HepG2 (cell line): Measurements from ENCODE around the gene NKX6-1.

Experiments used
- TF ChIP-seq, protein P1 (sequence below): sonication (generic); formaldehyde crosslinking; IDR thresholded peaks from 2 replicates; pipeline ENCODE4 v1.4.0; 2020; ENCODE audit warnings: missing genetic modification reagents
- TF ChIP-seq, protein P2 (sequence below): sonication (generic); formaldehyde crosslinking; IDR thresholded peaks from 2 replicates; pipeline ENCODE4 v1.5.0; 2020; ENCODE audit warnings: mild to moderate bottlenecking, missing genetic modification reagents, moderate library complexity

- TF ChIP-seq, protein P1, sequence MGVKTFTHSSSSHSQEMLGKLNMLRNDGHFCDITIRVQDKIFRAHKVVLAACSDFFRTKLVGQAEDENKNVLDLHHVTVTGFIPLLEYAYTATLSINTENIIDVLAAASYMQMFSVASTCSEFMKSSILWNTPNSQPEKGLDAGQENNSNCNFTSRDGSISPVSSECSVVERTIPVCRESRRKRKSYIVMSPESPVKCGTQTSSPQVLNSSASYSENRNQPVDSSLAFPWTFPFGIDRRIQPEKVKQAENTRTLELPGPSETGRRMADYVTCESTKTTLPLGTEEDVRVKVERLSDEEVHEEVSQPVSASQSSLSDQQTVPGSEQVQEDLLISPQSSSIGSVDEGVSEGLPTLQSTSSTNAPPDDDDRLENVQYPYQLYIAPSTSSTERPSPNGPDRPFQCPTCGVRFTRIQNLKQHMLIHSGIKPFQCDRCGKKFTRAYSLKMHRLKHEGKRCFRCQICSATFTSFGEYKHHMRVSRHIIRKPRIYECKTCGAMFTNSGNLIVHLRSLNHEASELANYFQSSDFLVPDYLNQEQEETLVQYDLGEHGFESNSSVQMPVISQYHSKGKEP, result no peak
- TF ChIP-seq, protein P2, sequence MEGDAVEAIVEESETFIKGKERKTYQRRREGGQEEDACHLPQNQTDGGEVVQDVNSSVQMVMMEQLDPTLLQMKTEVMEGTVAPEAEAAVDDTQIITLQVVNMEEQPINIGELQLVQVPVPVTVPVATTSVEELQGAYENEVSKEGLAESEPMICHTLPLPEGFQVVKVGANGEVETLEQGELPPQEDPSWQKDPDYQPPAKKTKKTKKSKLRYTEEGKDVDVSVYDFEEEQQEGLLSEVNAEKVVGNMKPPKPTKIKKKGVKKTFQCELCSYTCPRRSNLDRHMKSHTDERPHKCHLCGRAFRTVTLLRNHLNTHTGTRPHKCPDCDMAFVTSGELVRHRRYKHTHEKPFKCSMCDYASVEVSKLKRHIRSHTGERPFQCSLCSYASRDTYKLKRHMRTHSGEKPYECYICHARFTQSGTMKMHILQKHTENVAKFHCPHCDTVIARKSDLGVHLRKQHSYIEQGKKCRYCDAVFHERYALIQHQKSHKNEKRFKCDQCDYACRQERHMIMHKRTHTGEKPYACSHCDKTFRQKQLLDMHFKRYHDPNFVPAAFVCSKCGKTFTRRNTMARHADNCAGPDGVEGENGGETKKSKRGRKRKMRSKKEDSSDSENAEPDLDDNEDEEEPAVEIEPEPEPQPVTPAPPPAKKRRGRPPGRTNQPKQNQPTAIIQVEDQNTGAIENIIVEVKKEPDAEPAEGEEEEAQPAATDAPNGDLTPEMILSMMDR (CRISPR knock-in tag), result no peak
These were observed 21.4 kb downstream of the NKX6-1 start for GRCh38 chr4:84477738-84478137.
